Endothelial cell of umbilical vein (primary cell): Measurements from ENCODE around the gene LAMC3. TPM values are rescaled to one million over a fixed set of nuclear protein-coding genes. Genes with fewer than 3 reads are reported as not detected.

ENCODE experiments used
- BruUV-seq: library from RNA; stranded (reverse); fragments of 400-500 nt; replicated peaks from 2 replicates; lab custom pipeline; 2021; lab: Mats Ljungman, UMichigan
- CTCF ChIA-PET: fragments of 300-600, 350-600 bp; sonication (Branson Sonifier 250); formaldehyde crosslinking; loops from one replicate; lab custom pipeline; 2021; ENCODE audit warnings: antibody characterized with exemption, inconsistent platforms; lab: Charles Lee
- POLR2A ChIA-PET: fragments of 300-600, 350-600 bp; sonication (Branson Sonifier 250); formaldehyde crosslinking; loops from one replicate; lab custom pipeline; 2021; ENCODE audit warnings: antibody characterized with exemption, inconsistent platforms; lab: Charles Lee
- DNase-seq: peaks from one replicate; pipeline ENCODE4 v3.0.0-alpha.2; 2011; ENCODE audit warnings: low read depth, low spot score
- FAIRE-seq: peaks from 2 replicates; lab custom pipeline; 2011; peaks lifted over from hg19 to GRCh38; lab: Jason Lieb, UNC
- H2AFZ ChIP-seq: 2 replicates; pipeline ENCODE4 v1.6.0; 2012; ENCODE audit warnings: low read depth, low read length, control low read depth, inconsistent platforms
- H3K27ac ChIP-seq: 2 replicates; pipeline ENCODE4 v1.5.1; 2011; ENCODE audit warnings: low read depth, mild to moderate bottlenecking, control low read depth, low read length, moderate library complexity; ENCODE audit not compliant: insufficient read depth
- H3K27me3 ChIP-seq, 2 experiments: 2 replicates each; pipeline versions ENCODE4 v1.6.0 to v1.6.1; 2011; ENCODE audit warnings: low read length in 2 of 2, mixed read lengths in 1 of 2; ENCODE audit not compliant: control insufficient read depth in 2 of 2, insufficient read depth in 2 of 2
- H3K36me3 ChIP-seq, 2 experiments: 2 replicates in 1 of 2; 3 replicates in 1 of 2; pipeline ENCODE4 v1.5.1; 2011; ENCODE audit warnings: low read length in 2 of 2, mild to moderate bottlenecking in 1 of 2, moderate library complexity in 1 of 2; ENCODE audit not compliant: control insufficient read depth in 2 of 2, insufficient read depth in 2 of 2; ENCODE audit errors: extremely low read depth in 1 of 2
- H3K4me1 ChIP-seq: 3 replicates; pipeline ENCODE4 v1.5.1; 2011; ENCODE audit warnings: mild to moderate bottlenecking, low read length; ENCODE audit not compliant: control insufficient read depth, insufficient read depth; ENCODE audit errors: extremely low read depth
- H3K4me2 ChIP-seq: 2 replicates; pipeline ENCODE4 v1.6.1; 2011; ENCODE audit warnings: low read length, control low read depth, mixed read lengths; ENCODE audit not compliant: insufficient read depth
- H3K4me3 ChIP-seq, 3 experiments: fragments of 200-600 bp in 1 of 3; sonication (generic), shearing (Covaris generic) in 1 of 3; replicated peaks in 1 of 3; 2 replicates each; pipeline ENCODE4 v1.5.1; 2011 to 2016; ENCODE audit warnings: control low read depth in 3 of 3, low read length in 3 of 3, mild to moderate bottlenecking in 2 of 3, inconsistent platforms in 1 of 3, low read depth in 1 of 3, moderate library complexity in 1 of 3; ENCODE audit not compliant: insufficient read depth in 1 of 3
- H3K79me2 ChIP-seq: 2 replicates; pipeline ENCODE4 v1.6.0; 2012; ENCODE audit warnings: low read length, inconsistent platforms; ENCODE audit not compliant: control insufficient read depth, insufficient read depth
- H3K9ac ChIP-seq: replicated peaks from 2 replicates; pipeline ENCODE3; 2011; ENCODE audit warnings: low read length, control low read depth; ENCODE audit not compliant: insufficient read depth; ENCODE audit errors: extremely low read depth
- H3K9me1 ChIP-seq: replicated peaks from 3 replicates; pipeline ENCODE4 v1.6.0; 2011; ENCODE audit warnings: mild to moderate bottlenecking, low read length; ENCODE audit not compliant: control insufficient read depth, insufficient read depth; ENCODE audit errors: extremely low read depth
- H3K9me3 ChIP-seq: replicated peaks from 2 replicates; pipeline ENCODE4 v1.5.1; 2012; ENCODE audit warnings: low read length, inconsistent platforms; ENCODE audit not compliant: control insufficient read depth, insufficient read depth
- H4K20me1 ChIP-seq: replicated peaks from 2 replicates; pipeline ENCODE3; 2011; ENCODE audit warnings: mild to moderate bottlenecking, low read length; ENCODE audit not compliant: control insufficient read depth, insufficient read depth; ENCODE audit errors: extremely low read depth
- EZH2 ChIP-seq: IDR thresholded peaks from 2 replicates; pipeline ENCODE4 v1.6.1; 2012; ENCODE audit warnings: borderline replicate concordance, low read depth, mild to moderate bottlenecking, moderate library complexity, low read length, inconsistent platforms; ENCODE audit not compliant: severe bottlenecking
- FOS ChIP-seq: IDR thresholded peaks from 2 replicates; pipeline ENCODE4 v1.6.1; 2011; ENCODE audit warnings: mild to moderate bottlenecking, low read length, moderate library complexity, borderline replicate concordance; ENCODE audit not compliant: insufficient read depth
- GATA2 ChIP-seq: IDR thresholded peaks from 2 replicates; pipeline ENCODE4 v1.7.0; 2011; ENCODE audit warnings: low read depth, mild to moderate bottlenecking, moderate library complexity, mixed read lengths, low read length; ENCODE audit not compliant: insufficient read length, insufficient read depth
- JUN ChIP-seq: IDR thresholded peaks from 2 replicates; pipeline ENCODE4 v1.6.1; 2011; ENCODE audit warnings: borderline replicate concordance, low read depth; ENCODE audit not compliant: insufficient read length, insufficient read depth
- MAX ChIP-seq: IDR thresholded peaks from 2 replicates; pipeline ENCODE4 v1.6.1; 2011; ENCODE audit not compliant: insufficient read depth, insufficient read length
- MYC ChIP-seq: IDR thresholded peaks from one replicate; pipeline ENCODE4 v1.6.1; 2011; ENCODE audit warnings: mild to moderate bottlenecking, low read depth, low read length
- POLR2A ChIP-seq: IDR thresholded peaks from 2 replicates; pipeline ENCODE4 v1.6.1; 2012; ENCODE audit warnings: low read depth, mild to moderate bottlenecking, control low read depth, low read length
- POLR2AphosphoS5 ChIP-seq: IDR thresholded peaks from 2 replicates; pipeline ENCODE4 v1.6.1; 2012; ENCODE audit warnings: low read depth, mild to moderate bottlenecking, control low read depth, low read length, moderate library complexity; ENCODE audit not compliant: insufficient read depth
- dilution Hi-C: fragments of 300-500 bp; cut with MboI; formaldehyde crosslinking; loops from one replicate; pipeline ENCODE4 v1.15.0; 2019; ENCODE audit warnings: low sequenced_read_pairs; ENCODE audit not compliant: extremely low pct_ligation_motif_present
- intact Hi-C: fragments of 100-400 bp; cut with micrococcal nuclease; formaldehyde crosslinking; loops from one replicate; pipeline ENCODE4 v1.10.0; 2022
- polyA plus RNA-seq, 4 experiments: library from polyadenylated mRNA; depleted of rRNA in 3 of 4; stranded (reverse) in 3 of 4; unstranded in 1 of 4; fragments of >200 nt; gene quantifications; 2 replicates each; pipeline versions ENCODE4 v1.2.1 to v1.2.3, GENCODE V29; 2011 to 2012; ENCODE audit warnings: missing spikeins in 1 of 4
- total RNA-seq: library from RNA; stranded (reverse); gene quantifications from 2 replicates; pipeline ENCODE4 v1.2.3, GENCODE V29; 2021
- TF ChIP-seq, protein P1 (sequence below), 2 donors: IDR thresholded peaks; 1 replicate in 1 of 2; 2 replicates in 1 of 2; pipeline ENCODE4 v1.5.1; 2011; ENCODE audit warnings: low read length in 2 of 2, mild to moderate bottlenecking in 2 of 2, moderate library complexity in 2 of 2, control low read depth in 1 of 2, inconsistent platforms in 1 of 2, low read depth in 1 of 2; ENCODE audit not compliant: insufficient read depth in 1 of 2; ENCODE audit errors: extremely low read depth in 1 of 2

The LAMC3 gene
- total and polyA plus RNA-seq, 2 donors (not counting 3 experiments of a cell fraction or from before 2014, with no cell fraction given): 0.18 to 0.38 TPM

DNA sequence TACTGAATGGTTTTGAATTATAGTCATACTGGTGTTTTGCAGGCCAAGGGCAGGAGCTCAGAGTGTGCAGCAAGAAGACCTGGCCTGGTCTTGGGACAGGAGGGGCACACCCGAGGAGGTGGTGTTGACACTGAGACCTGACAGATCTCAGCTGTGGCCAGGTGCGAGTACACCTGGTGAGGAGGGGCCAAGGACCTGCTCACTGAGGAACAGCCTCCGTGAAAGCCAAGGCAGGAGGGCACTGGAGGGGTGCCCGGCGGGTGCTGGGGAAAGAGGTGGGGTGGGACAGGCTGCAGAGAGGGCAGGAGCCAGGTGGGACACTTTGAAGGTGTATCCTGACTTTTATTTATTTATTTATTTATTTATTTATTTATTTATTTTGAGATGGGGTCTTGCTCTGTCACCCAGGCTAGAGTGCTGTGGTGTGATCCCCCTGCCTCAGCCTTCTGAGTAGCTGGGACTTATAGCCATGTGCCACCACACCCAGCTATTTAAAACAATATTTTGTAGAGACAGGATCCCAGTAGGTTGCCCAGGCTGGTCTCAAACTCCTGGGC, 23.3 kb upstream of the LAMC3 start:
- Histone ChIP-seq H4K20me1 (no peaks in the 10 kb centered on the region), H3K36me3 (no peaks in the 10 kb centered on the region), H3K9me3 (no peaks in the 10 kb centered on the region), H3K27ac (no peak overlapping the region), H3K4me2 (no peak overlapping the region), H3K79me2 (no peaks in the 10 kb centered on the region), H3K4me1 (no peaks in the 10 kb centered on the region), H3K9ac (no peak overlapping the region), H2AFZ (no peak overlapping the region), H3K4me3 (no peak overlapping the region), H3K27me3 (peaks cover 4 to 7% of the 10 kb centered on the region in 2 experiments), H3K9me1 (no peaks in the 10 kb centered on the region)
- dilution Hi-C loops (no loop called here), intact Hi-C loops (no loop called here)
- CTCF ChIA-PET: interaction anchor here (1.1 to 2.2 kb wide), 4 partner anchors 12 to 116 kb away, joined by 4 to 13 read pairs (median 5); no protein-coding TSS in a partner anchor
- no TSS peak for BruUV-seq
- no peak for FAIRE-seq
- DNase-seq: no peak
- POLR2A ChIA-PET: no interaction called here
- no peak for TF ChIP-seq POLR2AphosphoS5
- no peak for TF ChIP-seq EZH2
- TF ChIP-seq, protein P1, sequence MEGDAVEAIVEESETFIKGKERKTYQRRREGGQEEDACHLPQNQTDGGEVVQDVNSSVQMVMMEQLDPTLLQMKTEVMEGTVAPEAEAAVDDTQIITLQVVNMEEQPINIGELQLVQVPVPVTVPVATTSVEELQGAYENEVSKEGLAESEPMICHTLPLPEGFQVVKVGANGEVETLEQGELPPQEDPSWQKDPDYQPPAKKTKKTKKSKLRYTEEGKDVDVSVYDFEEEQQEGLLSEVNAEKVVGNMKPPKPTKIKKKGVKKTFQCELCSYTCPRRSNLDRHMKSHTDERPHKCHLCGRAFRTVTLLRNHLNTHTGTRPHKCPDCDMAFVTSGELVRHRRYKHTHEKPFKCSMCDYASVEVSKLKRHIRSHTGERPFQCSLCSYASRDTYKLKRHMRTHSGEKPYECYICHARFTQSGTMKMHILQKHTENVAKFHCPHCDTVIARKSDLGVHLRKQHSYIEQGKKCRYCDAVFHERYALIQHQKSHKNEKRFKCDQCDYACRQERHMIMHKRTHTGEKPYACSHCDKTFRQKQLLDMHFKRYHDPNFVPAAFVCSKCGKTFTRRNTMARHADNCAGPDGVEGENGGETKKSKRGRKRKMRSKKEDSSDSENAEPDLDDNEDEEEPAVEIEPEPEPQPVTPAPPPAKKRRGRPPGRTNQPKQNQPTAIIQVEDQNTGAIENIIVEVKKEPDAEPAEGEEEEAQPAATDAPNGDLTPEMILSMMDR (IDR thresholded peaks at IDR 0.05; ENCODE audit: extremely low read depth in 1 of 2, insufficient read depth in 1 of 2, low read depth in 1 of 2, low read length in 2 of 2): no peak
- no peak for TF ChIP-seq FOS
- TF ChIP-seq MYC: no peak
- no peak for TF ChIP-seq GATA2
- no peak for TF ChIP-seq JUN
- no peak for TF ChIP-seq POLR2A
- TF ChIP-seq MAX: no peak
